GM19239 (cell line): ENCODE results near the gene NR2C1.
"Not testable (repeated sequence)": the region's sequence is repeated elsewhere in the genome, so short reads cannot be mapped to it uniquely, and the experiment has no call there.

Experiments
- DNase-seq: peaks from one replicate; pipeline ENCODE4 v3.0.0; 2011; ENCODE audit warnings: low spot score; ENCODE audit not compliant: insufficient read length
- FAIRE-seq: peaks from 2 replicates; lab custom pipeline; 2011; peaks lifted over from hg19 to GRCh38; lab: Jason Lieb, UNC

NR2C1 gene

GRCh38 chr12:95072900-95073697, at the start of gene NR2C1:
NR2C1 (minus strand) TSS chr12:95073618; CDS start chr12:95067384, 6,234 bp downstream.
- DNase-seq: peak; percentile 95
- no peak for FAIRE-seq

GRCh38 chr12:95118788-95119179, 45.4 kb upstream of the NR2C1 start:
- DNase-seq (no peak), FAIRE-seq (no peak)

DNA sequence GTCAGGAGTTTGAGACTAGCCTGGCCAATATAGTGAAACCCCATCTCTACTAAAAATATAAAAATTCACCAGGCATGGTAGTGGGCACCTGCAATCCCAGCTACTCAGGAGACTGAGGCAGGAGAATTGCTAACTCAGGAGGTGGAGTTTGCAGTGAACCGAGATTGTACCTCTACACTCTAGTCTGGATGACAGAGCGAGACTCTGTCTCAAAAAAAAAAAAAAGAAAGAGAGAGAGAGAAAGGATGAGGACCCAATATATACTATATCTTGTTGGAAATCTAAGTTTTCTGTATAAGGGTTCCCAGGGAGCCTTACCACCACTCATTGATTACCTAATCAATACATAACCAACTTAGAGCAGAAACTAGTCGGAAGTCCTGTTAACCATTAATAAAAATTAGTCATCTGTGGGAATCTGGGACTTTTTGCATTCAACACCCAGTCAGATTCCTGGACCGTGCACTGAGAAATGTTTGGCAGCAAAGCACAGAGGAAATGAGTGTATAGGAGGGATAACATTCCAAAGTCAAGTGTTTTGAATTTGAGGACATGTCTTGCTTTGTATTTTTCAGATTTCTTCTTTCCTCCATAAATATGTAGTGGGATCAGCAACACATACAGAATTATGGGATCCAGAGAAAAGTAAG, 44.8 kb upstream of the NR2C1 start:
- no peak for DNase-seq
- FAIRE-seq: no peak

- FAIRE-seq (peak; percentile 81), DNase-seq (peak; percentile 36)
Measured at GRCh38 chr12:95117178-95117599, 43.8 kb upstream of the NR2C1 start.

DNA sequence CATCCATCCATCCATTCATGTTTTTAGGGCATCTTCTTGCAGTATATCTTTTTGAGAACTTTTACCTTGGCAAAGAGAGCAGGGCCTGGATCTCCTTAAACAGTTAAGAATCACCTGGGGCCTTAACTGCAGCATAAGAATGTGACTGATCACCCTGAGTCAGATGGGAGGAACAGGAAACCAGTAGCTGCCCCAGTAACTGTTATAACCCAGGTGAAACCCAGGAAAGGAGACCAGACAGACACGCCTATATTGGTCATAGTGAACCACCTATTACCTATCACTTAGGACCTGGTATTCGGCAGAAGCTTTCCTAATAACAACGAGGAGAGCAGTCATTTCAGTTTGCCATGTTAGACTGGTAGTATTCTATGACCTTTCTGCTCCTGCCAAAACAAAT, 43.4 kb upstream of the NR2C1 start:
- FAIRE-seq: no peak

DNA sequence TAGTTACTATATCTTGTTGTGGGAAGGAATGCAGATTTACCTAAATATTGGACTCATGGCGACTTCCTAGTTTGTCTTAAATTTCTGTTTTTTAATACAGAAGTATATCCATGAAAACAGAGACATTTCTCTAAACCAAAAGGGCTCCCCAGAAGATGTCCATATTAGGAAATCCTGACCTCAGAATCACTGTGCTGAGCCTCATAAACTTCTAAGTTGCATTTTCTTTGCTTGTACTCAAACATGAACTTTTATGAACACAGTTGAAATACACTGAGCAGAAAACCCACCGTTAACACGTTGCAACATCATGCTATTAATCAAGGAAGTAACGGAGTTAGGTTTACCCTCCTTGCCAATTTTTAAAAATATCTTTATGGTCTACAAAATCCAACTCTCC, 42.9 kb upstream of the NR2C1 start:
- FAIRE-seq (peak; percentile 26), DNase-seq (no peak)

More for the DNA sequence above, 43.4 kb upstream of the NR2C1 start:
- no peak for DNase-seq

DNA sequence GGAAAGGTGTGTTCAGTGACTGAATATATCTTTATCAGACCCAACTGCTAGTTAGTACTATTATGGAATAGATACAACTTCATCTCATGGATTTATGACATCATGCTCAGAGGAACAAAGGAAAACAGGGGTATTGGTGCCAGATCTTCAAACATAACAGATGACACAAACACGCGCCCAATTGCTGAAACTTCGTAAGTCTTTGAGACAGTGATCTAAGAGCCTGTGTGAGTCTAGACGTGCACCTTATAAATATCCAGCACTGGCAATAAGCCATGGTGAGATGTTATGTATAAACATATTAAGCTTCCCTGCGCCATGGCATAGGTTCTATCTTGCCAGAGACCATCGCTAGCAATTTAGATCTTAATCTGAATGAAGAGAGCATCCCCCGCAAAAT, 42.2 kb upstream of the NR2C1 start:
- FAIRE-seq (no peak), DNase-seq (no peak)

- no peak for FAIRE-seq
- DNase-seq: no peak
Measured at GRCh38 chr12:95114766-95115405, 41.5 kb upstream of the NR2C1 start.

DNA sequence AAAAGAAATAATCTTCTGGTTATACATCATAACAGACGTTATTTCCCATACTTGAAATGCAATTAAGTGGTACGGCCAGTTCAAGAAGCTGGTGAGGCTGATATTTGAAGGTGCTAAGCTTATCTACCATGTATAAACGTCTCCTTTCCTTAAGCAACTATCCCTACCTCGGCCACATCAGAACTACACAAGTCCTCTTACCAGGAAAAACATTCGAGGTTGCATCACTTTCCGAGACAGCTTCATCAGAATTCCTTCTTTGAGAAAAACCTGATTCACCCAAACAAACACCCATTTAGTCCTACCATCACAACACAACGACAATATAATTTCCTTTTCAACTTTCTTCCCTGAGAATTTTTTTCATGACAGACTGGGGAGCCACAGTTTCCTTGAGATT, 33.9 kb upstream of the NR2C1 start:
- FAIRE-seq: no peak
- DNase-seq: no peak

DNA sequence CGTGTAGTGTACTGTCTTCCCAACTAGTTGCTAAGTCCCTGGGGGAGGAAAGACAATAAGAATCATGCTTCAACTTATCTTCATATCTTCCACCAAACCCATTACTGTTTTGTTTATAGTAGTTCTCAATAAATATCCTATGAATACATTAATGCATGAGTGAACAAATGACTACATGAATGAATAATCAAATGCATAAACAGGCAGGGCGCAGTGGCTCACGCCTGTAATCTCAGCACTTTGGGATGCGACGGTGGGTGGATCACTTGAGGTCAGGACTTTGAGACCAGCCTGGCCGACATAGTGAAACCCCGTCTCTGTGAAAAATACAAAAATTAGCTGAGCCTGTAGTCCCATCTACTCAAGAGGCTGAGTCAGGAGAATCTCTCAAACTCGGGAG, 32.1 kb upstream of the NR2C1 start:
- no peak for DNase-seq
- FAIRE-seq: no peak

- DNase-seq (no peak), FAIRE-seq (no peak)
Measured at GRCh38 chr12:95104919-95105452, 31.6 kb upstream of the NR2C1 start.

DNA sequence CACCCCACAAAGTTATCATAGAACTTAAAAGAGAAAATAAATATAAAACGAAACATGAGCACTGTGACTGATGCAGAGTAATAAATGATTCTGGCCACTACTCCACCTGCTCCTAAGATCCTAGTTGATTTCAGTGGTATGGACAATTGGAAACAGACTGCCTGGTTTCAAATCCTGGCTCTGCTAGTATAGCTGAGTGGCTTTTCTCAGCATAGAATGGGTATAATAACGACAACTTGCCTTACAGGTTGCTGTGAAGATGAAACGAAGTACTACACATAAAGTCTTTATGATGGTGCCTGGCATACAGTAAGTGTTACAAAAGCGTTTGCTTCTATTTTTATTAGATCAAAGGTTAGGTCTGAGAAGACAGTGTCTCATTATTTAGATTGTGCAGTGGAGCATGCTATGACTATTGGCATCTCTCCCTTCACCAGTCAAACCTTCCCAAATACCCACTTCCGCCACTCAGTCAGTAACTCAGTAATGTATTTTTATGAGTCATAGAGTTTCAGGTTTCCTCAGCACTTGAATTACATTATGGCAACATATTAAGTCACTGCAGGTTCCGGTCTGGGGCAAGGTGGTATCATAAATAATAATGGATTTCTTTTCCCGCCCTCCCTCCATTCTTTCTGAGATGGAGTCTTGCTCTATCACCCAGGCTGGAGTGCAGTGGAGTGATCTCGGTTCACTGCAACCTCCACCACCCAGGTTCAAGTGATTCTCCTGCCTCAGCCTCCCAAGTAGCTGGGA, 29.7 kb upstream of the NR2C1 start:
- FAIRE-seq (peak; percentile 93), DNase-seq (peak; percentile 42)

- not testable (repeated sequence) for FAIRE-seq, DNase-seq
Measured at GRCh38 chr12:95101957-95102356, 28.5 kb upstream of the NR2C1 start.

- no peak for DNase-seq
- FAIRE-seq: no peak
Measured at GRCh38 chr12:95100264-95101190, 27.1 kb upstream of the NR2C1 start.

GRCh38 chr12:95099270-95099790, 25.9 kb upstream of the NR2C1 start:
- no peak for DNase-seq
- no peak for FAIRE-seq

GRCh38 chr12:95096852-95097251, 23.4 kb upstream of the NR2C1 start:
- FAIRE-seq (no peak), DNase-seq (no peak)

GRCh38 chr12:95096378-95096777, 23.0 kb upstream of the NR2C1 start:
- FAIRE-seq: no peak

GRCh38 chr12:95095866-95096265, 22.4 kb upstream of the NR2C1 start:
- DNase-seq, FAIRE-seq: not testable (repeated sequence)

More at GRCh38 chr12:95096378-95096777, 23.0 kb upstream of the NR2C1 start:
- DNase-seq: no peak

DNA sequence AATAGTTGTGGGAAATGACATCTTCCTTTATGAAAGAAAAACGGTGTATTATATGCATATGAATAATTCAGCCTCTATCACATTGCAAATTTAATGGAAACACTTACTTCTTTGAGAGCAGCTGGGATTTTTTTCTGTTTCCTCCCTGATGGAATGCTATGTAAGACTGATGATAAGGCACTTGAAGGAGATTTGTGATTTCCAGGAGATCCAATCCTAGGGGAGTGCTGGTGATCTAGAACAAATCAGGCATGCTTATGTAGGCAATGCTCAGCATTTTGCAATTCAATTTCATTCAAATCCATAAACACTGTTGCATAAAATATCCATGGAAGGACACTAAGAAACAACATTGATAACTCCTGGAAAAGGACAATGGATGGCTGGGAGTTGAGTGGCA, 16.0 kb upstream of the NR2C1 start:
- FAIRE-seq: peak; percentile 49
- no peak for DNase-seq
